HFFc6 (cell line): ENCODE results near the gene LIPM. TPM values are rescaled to one million over a fixed set of nuclear protein-coding genes. Genes with fewer than 3 reads are reported as not detected.

Source experiments
- DNase-seq: peaks from one replicate; pipeline ENCODE4 v3.0.0-alpha.2; 2018
- H3K27ac Mint-ChIP-seq: 2 replicates; pipeline ENCODE4 v1.8.0; 2020; ENCODE audit warnings: mild to moderate bottlenecking, mixed read lengths
- H3K27me3 Mint-ChIP-seq: 2 replicates; pipeline ENCODE4 v1.8.0; 2021; ENCODE audit warnings: mild to moderate bottlenecking, moderate library complexity, mixed read lengths; ENCODE audit not compliant: insufficient read depth
- H3K36me3 Mint-ChIP-seq: 2 replicates; pipeline ENCODE4 v1.8.0; 2021; ENCODE audit warnings: low read depth, mixed read lengths
- H3K4me1 Mint-ChIP-seq: 2 replicates; pipeline ENCODE4 v1.8.0; 2020; ENCODE audit warnings: low read depth, mixed read lengths
- H3K4me3 Mint-ChIP-seq: 2 replicates; pipeline ENCODE4 v1.8.0; 2020; ENCODE audit warnings: mild to moderate bottlenecking, moderate library complexity, mixed read lengths
- H3K9me3 Mint-ChIP-seq: 2 replicates; pipeline ENCODE4 v1.8.0; 2020; ENCODE audit warnings: mild to moderate bottlenecking, mixed read lengths
- CTCF ChIP-seq: fragments of 200-600 bp; sonication (generic); IDR thresholded peaks from 2 replicates; pipeline ENCODE4 v1.5.0; 2021; ENCODE audit warnings: antibody characterized with exemption, mild to moderate bottlenecking
- total RNA-seq, 6 experiments: library from RNA; stranded (reverse); fragmentation: NEBNext Ultra II Directional; extraction: Animal tissue kit (Norgen Biotek cat#: 25700); gene quantifications; 2 replicates in 1 of 6; 3 replicates in 5 of 6; pipeline ENCODE4 v1.2.3, GENCODE V29; 2021

LIPM gene
- total RNA-seq, 6 experiments from 2014 or later, result not detected

GRCh38 chr10:88762906-88763305 is 39.6 kb upstream of the LIPM start:
- H3K36me3 Mint-ChIP-seq, result no peaks in the 10 kb centered on the region
- no peak for DNase-seq
- no peaks in the 10 kb centered on the region for H3K9me3 Mint-ChIP-seq
- peaks cover 10% of the 10 kb centered on the region; the same call in 1 of the 2 replicates for H3K4me1 Mint-ChIP-seq
- no peak overlapping the region for H3K27ac Mint-ChIP-seq
- H3K27me3 Mint-ChIP-seq, result peaks cover 11% of the 10 kb centered on the region; the same call in 1 of the 2 replicates
- TF ChIP-seq CTCF, result no peak
- no peak overlapping the region for H3K4me3 Mint-ChIP-seq

GRCh38 chr10:88763441-88763840 is 39.1 kb upstream of the LIPM start:
- peaks cover 16% of the 10 kb centered on the region; the same call in 1 of the 2 replicates for H3K4me1 Mint-ChIP-seq
- TF ChIP-seq CTCF, result no peak
- H3K9me3 Mint-ChIP-seq, result no peaks in the 10 kb centered on the region
- peaks cover 13% of the 10 kb centered on the region; the same call in 1 of the 2 replicates for H3K27me3 Mint-ChIP-seq
- H3K27ac Mint-ChIP-seq, result no peak overlapping the region
- no peak for DNase-seq
- H3K4me3 Mint-ChIP-seq, result no peak overlapping the region
- H3K36me3 Mint-ChIP-seq, result no peaks in the 10 kb centered on the region

GRCh38 chr10:88764110-88764509 is 38.4 kb upstream of the LIPM start:
- H3K27me3 Mint-ChIP-seq, result peaks cover 13% of the 10 kb centered on the region; the same call in 1 of the 2 replicates
- H3K4me3 Mint-ChIP-seq, result no peak overlapping the region
- peaks cover 22% of the 10 kb centered on the region; the same call in 1 of the 2 replicates for H3K4me1 Mint-ChIP-seq
- no peak for TF ChIP-seq CTCF
- H3K27ac Mint-ChIP-seq, result no peak overlapping the region
- H3K9me3 Mint-ChIP-seq, result no peaks in the 10 kb centered on the region
- no peaks in the 10 kb centered on the region for H3K36me3 Mint-ChIP-seq
- no peak for DNase-seq

GRCh38 chr10:88765816-88766215 is 36.7 kb upstream of the LIPM start:
- no peaks in the 10 kb centered on the region for H3K36me3 Mint-ChIP-seq
- no peak for TF ChIP-seq CTCF
- no peaks in the 10 kb centered on the region for H3K9me3 Mint-ChIP-seq
- H3K4me3 Mint-ChIP-seq, result no peak overlapping the region
- DNase-seq, result no peak
- no peak overlapping the region for H3K27ac Mint-ChIP-seq
- H3K27me3 Mint-ChIP-seq, result peaks cover 13% of the 10 kb centered on the region
- H3K4me1 Mint-ChIP-seq, result peaks cover 22% of the 10 kb centered on the region; the same call in 1 of the 2 replicates

GRCh38 chr10:88769384-88769783 is 33.1 kb upstream of the LIPM start:
- no peak overlapping the region for H3K4me3 Mint-ChIP-seq
- H3K27me3 Mint-ChIP-seq, result peaks cover 4% of the 10 kb centered on the region
- TF ChIP-seq CTCF, result no peak
- DNase-seq, result no peak
- peaks cover 8% of the 10 kb centered on the region for H3K9me3 Mint-ChIP-seq
- no peak overlapping the region for H3K27ac Mint-ChIP-seq
- H3K36me3 Mint-ChIP-seq, result peaks cover 10% of the 10 kb centered on the region; the same call in 1 of the 2 replicates
- H3K4me1 Mint-ChIP-seq, result peaks cover 17% of the 10 kb centered on the region; the same call in 1 of the 2 replicates

- H3K27ac Mint-ChIP-seq, result no peak overlapping the region
Observed at GRCh38 chr10:88781206-88781605, 21.3 kb upstream of the LIPM start.

More at GRCh38 chr10:88781206-88781605, 21.3 kb upstream of the LIPM start:
- H3K36me3 Mint-ChIP-seq, result no peaks in the 10 kb centered on the region
- no peak overlapping the region for H3K4me3 Mint-ChIP-seq
- no peak for TF ChIP-seq CTCF
- peaks cover 11% of the 10 kb centered on the region for H3K27me3 Mint-ChIP-seq
- H3K4me1 Mint-ChIP-seq, result no peaks in the 10 kb centered on the region
- DNase-seq, result no peak
- no peaks in the 10 kb centered on the region for H3K9me3 Mint-ChIP-seq
